Ishikawa (cell line): Measurements from ENCODE around the gene AADACL4.

Experiments used
- CEBPB ChIP-seq: IDR thresholded peaks from 2 replicates; pipeline ENCODE4 v1.6.1; 2012
- CREB1 ChIP-seq: IDR thresholded peaks from 2 replicates; pipeline ENCODE4 v1.6.1; 2012; ENCODE audit warnings: low read depth
- EGR1 ChIP-seq: IDR thresholded peaks from 2 replicates; pipeline ENCODE4 v1.6.1; 2012
- EP300 ChIP-seq: IDR thresholded peaks from 2 replicates; pipeline ENCODE4 v1.6.1; 2012; ENCODE audit warnings: borderline replicate concordance
- FOXM1 ChIP-seq: IDR thresholded peaks from 2 replicates; pipeline ENCODE4 v1.6.1; 2012; ENCODE audit warnings: low read depth, borderline replicate concordance
- MAX ChIP-seq: IDR thresholded peaks from 2 replicates; pipeline ENCODE4 v1.6.1; 2012
- NFIC ChIP-seq: IDR thresholded peaks from 2 replicates; pipeline ENCODE4 v1.6.1; 2012
- RAD21 ChIP-seq: IDR thresholded peaks from 2 replicates; pipeline ENCODE4 v1.6.1; 2012; ENCODE audit warnings: low read depth
- TAF1 ChIP-seq: IDR thresholded peaks from 2 replicates; pipeline ENCODE4 v1.6.1; 2012; ENCODE audit warnings: low read depth, mild to moderate bottlenecking
- TCF12 ChIP-seq: IDR thresholded peaks from 2 replicates; pipeline ENCODE4 v1.6.1; 2012; ENCODE audit warnings: low read depth
- TEAD4 ChIP-seq: IDR thresholded peaks from 2 replicates; pipeline ENCODE4 v1.6.1; 2012
- YY1 ChIP-seq: IDR thresholded peaks from 2 replicates; pipeline ENCODE4 v1.6.1; 2012; ENCODE audit warnings: low read depth
- ZBTB7A ChIP-seq: IDR thresholded peaks from 2 replicates; pipeline ENCODE4 v1.6.1; 2012; ENCODE audit warnings: low read depth
- TF ChIP-seq, protein P1 (sequence below): IDR thresholded peaks from 2 replicates; pipeline ENCODE4 v1.6.1; 2012
- TF ChIP-seq, protein P2 (sequence below): IDR thresholded peaks from 2 replicates; pipeline ENCODE4 v1.6.1; 2012; ENCODE audit warnings: low read depth, mild to moderate bottlenecking

AADACL4 gene

DNA sequence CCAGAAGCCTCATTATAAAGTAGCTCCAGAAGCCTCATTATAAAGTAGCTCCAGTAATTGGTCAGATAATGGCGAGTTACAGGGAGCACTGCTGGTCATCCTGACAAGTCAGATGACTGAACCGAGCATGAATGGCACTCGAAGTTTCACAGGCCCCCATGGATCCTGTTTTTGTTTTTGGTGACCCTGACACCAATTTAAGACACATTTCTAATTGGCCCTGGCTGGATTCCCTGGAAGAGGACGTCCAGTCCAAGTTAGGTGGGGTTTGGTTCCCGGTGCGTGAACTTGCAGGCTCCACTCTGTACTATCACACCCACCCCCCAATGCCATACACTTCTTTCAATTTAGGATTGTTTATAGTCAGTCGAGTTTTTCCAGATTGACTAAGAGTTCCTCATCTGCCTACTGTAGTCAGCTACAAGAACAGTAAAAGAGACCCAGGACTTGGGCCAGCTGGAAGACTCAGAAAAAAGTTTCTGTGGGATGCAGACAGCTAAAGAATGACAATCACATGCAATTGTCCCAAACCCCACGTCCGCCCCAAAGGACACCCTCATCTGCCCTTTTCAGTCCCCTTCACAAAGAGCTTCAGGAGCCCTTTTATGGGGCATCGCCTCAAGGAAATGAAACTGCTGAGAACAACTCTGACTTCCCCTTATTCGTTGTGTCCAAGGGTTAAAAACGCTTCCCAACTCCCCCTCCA lies 28.6 kb upstream of the AADACL4 start:
- TF ChIP-seq NFIC (no peak), RAD21 (no peak), ZBTB7A (no peak), MAX (no peak), TAF1 (no peak), YY1 (no peak), TEAD4 (no peak), CEBPB (no peak), TCF12 (no peak), FOXM1 (no peak), EP300 (no peak), EGR1 (no peak)
- TF ChIP-seq, protein P1, sequence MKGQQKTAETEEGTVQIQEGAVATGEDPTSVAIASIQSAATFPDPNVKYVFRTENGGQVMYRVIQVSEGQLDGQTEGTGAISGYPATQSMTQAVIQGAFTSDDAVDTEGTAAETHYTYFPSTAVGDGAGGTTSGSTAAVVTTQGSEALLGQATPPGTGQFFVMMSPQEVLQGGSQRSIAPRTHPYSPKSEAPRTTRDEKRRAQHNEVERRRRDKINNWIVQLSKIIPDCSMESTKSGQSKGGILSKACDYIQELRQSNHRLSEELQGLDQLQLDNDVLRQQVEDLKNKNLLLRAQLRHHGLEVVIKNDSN, result no peak
- TF ChIP-seq, protein P2, sequence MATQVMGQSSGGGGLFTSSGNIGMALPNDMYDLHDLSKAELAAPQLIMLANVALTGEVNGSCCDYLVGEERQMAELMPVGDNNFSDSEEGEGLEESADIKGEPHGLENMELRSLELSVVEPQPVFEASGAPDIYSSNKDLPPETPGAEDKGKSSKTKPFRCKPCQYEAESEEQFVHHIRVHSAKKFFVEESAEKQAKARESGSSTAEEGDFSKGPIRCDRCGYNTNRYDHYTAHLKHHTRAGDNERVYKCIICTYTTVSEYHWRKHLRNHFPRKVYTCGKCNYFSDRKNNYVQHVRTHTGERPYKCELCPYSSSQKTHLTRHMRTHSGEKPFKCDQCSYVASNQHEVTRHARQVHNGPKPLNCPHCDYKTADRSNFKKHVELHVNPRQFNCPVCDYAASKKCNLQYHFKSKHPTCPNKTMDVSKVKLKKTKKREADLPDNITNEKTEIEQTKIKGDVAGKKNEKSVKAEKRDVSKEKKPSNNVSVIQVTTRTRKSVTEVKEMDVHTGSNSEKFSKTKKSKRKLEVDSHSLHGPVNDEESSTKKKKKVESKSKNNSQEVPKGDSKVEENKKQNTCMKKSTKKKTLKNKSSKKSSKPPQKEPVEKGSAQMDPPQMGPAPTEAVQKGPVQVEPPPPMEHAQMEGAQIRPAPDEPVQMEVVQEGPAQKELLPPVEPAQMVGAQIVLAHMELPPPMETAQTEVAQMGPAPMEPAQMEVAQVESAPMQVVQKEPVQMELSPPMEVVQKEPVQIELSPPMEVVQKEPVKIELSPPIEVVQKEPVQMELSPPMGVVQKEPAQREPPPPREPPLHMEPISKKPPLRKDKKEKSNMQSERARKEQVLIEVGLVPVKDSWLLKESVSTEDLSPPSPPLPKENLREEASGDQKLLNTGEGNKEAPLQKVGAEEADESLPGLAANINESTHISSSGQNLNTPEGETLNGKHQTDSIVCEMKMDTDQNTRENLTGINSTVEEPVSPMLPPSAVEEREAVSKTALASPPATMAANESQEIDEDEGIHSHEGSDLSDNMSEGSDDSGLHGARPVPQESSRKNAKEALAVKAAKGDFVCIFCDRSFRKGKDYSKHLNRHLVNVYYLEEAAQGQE, result no peak

GRCh38 chr1:12615865-12616708 lies 27.8 kb upstream of the AADACL4 start:
- TF ChIP-seq ZBTB7A (no peak; the same call in 1 of the 2 replicates), CEBPB (no peak), MAX (no peak), TAF1 (no peak), YY1 (no peak), TCF12 (peak; percentile 31; the same call in 1 of the 2 replicates), EP300 (no peak), TEAD4 (peak; percentile 80), EGR1 (no peak), RAD21 (peak; percentile 8; the same call in 1 of the 2 replicates), NFIC (no peak), CREB1 (no peak), FOXM1 (no peak)
- TF ChIP-seq, protein P2, result no peak
- TF ChIP-seq, protein P1, result no peak

DNA sequence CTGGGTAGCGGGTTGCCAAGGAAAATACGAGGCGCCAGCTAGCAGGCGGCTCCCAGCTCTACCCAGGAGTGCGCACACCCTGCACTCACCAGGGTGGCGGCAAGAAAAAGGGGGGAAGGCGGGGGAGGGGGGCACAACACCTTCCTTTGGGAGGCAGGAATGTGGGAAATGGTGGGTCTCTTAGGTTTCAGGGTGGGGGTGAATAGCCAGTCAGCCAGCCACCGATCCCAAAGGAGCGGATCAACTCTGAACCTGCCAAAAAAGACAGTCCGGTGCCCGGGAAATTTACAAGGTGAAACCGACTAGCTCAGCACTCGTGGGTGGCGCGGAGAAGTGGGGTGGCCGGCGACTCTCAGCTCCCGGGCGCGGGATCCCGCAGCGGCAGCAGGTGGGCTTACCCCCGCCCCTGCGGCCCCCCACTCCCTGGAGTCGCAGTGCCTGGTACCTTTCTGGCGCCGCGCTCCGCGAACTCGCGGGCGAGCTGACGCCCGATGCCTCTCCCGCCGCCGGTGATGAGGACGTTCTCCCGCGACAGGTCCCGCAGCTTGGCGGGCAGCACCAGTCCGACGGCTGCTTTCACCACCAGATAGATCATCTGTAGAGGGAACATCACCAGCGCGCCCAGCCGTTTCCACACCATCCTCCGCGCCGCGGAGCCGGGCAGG lies 27.0 kb upstream of the AADACL4 start:
- no peak for TF ChIP-seq TAF1
- 0 out of 2 replicates have a peak, but pooled peaks have one; percentile 62 for TF ChIP-seq ZBTB7A

GRCh38 chr1:12617511-12617900 lies 26.4 kb upstream of the AADACL4 start:
- no peak for TF ChIP-seq RAD21
- no peak for TF ChIP-seq NFIC
- no peak for TF ChIP-seq TEAD4
- no peak for TF ChIP-seq FOXM1
- TF ChIP-seq TAF1, result no peak
- no peak; the same call in 1 of the 2 replicates for TF ChIP-seq EP300
- TF ChIP-seq ZBTB7A, result no peak
- TF ChIP-seq TCF12, result no peak
- TF ChIP-seq, protein P2, result no peak
- no peak for TF ChIP-seq YY1
- no peak for TF ChIP-seq MAX
- TF ChIP-seq CEBPB, result no peak
- TF ChIP-seq, protein P1, result no peak
- TF ChIP-seq EGR1, result no peak
- TF ChIP-seq CREB1, result no peak
